ENCODE results near the gene EGR2.

DNA sequence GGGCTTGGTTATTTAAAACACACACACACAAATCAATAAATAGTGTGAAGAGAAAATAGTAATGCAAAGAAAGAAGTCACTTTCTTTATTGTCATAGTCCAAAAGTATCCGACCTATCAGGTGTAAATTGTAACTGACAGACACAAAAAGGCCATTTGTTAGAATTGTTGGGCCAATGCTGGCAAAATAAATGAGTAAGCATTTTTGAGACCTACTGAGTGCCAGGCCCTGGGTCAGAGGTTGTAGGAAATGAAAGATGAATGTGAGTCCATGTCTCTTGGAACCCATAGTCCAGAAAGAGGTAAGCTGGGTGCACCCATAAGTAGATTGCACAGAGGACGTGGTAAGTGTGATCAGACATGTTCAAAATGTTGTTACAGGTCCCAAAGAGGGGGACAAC, 13.5 kb upstream of the EGR2 start:
- TF ChIP-seq, protein P1, sequence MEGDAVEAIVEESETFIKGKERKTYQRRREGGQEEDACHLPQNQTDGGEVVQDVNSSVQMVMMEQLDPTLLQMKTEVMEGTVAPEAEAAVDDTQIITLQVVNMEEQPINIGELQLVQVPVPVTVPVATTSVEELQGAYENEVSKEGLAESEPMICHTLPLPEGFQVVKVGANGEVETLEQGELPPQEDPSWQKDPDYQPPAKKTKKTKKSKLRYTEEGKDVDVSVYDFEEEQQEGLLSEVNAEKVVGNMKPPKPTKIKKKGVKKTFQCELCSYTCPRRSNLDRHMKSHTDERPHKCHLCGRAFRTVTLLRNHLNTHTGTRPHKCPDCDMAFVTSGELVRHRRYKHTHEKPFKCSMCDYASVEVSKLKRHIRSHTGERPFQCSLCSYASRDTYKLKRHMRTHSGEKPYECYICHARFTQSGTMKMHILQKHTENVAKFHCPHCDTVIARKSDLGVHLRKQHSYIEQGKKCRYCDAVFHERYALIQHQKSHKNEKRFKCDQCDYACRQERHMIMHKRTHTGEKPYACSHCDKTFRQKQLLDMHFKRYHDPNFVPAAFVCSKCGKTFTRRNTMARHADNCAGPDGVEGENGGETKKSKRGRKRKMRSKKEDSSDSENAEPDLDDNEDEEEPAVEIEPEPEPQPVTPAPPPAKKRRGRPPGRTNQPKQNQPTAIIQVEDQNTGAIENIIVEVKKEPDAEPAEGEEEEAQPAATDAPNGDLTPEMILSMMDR (IDR thresholded peaks at IDR 0.05 in 8 of 11, conservative IDR thresholded peaks at IDR 0.05 in 3 of 11) = no peak
- TF ChIP-seq POLR2A (IDR thresholded peaks at IDR 0.05) (no peak), POLR2AphosphoS5 (IDR thresholded peaks at IDR 0.05) (no peak)

All from spleen (tissue), 7 donors.